NB4 (cell line): ENCODE measurements around the gene SMIM13.

Experiments
- MAX ChIP-seq: IDR thresholded peaks from 2 replicates; pipeline ENCODE4 v1.6.1; 2011; ENCODE audit warnings: low read depth, low read length
- POLR2A ChIP-seq: IDR thresholded peaks from 2 replicates; pipeline ENCODE4 v1.6.1; 2011; ENCODE audit warnings: mild to moderate bottlenecking; ENCODE audit not compliant: insufficient read length; ENCODE audit errors: extremely low read depth
- TF ChIP-seq, protein P1 (sequence below): IDR thresholded peaks from one replicate; pipeline ENCODE4 v1.5.1; 2012; ENCODE audit warnings: low read depth, low read length

DNA sequence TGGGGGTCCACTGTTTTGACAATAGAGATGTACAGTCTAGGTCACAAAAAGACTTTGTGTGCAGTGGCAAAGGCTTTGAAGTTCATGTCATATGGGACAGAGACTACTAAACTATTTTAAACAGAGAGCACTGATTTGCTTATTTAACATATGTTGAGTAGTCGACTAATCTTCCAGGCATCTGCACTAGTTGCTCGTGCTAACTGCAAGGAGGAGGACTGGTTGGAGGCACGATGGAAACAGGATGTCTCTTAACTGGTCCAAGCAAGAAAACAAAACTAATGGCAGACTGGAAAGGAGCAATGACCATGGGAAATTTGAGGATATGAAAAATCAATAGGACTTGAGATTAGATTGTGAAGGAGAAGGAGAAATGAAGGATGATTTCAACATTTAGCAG is 46.4 kb downstream of the SMIM13 start:
- TF ChIP-seq, protein P1, sequence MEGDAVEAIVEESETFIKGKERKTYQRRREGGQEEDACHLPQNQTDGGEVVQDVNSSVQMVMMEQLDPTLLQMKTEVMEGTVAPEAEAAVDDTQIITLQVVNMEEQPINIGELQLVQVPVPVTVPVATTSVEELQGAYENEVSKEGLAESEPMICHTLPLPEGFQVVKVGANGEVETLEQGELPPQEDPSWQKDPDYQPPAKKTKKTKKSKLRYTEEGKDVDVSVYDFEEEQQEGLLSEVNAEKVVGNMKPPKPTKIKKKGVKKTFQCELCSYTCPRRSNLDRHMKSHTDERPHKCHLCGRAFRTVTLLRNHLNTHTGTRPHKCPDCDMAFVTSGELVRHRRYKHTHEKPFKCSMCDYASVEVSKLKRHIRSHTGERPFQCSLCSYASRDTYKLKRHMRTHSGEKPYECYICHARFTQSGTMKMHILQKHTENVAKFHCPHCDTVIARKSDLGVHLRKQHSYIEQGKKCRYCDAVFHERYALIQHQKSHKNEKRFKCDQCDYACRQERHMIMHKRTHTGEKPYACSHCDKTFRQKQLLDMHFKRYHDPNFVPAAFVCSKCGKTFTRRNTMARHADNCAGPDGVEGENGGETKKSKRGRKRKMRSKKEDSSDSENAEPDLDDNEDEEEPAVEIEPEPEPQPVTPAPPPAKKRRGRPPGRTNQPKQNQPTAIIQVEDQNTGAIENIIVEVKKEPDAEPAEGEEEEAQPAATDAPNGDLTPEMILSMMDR = no peak
- TF ChIP-seq POLR2A = no peak
- no peak for TF ChIP-seq MAX
